ENCODE measurements around the gene MYO5B.
A peak's percentile ranks its signal among the peaks of the same experiment; 100 is the strongest.
"Not testable (repeated sequence)": the region's sequence is repeated elsewhere in the genome, so short reads cannot be mapped to it uniquely, and the experiment has no call there.

Gene MYO5B

DNA sequence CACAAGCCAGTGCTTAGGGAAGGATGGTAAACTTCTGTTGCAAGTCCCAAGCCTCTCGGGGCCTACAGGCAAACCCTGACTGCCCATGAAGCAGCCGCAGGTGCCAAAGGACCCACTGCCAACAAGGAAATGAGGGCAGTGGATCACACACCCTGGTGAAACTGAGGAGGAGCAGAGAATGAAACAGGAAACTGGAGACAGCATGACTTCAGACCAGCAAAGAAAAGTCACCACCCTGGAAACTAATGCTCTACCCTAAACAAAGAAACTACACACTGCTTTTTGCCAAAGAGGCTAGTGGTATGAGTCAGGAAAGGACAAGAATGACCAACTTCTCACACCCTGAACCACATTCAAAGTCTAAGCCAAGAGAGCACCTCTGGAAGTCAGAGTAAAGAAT, 97.2 kb downstream of the MYO5B start:
- no peaks in the 10 kb centered on the region for H3K36me3 ChIP-seq
- no peak overlapping the region for H3K4me3 ChIP-seq (ENCODE audit: low read depth, low read length)
- no peak overlapping the region for H3K27ac ChIP-seq
- no peak for DNase-seq
- H3K9me3 ChIP-seq (ENCODE audit: severe bottlenecking) = no peaks in the 10 kb centered on the region
- TF ChIP-seq CTCF (IDR thresholded peaks at IDR 0.05; ENCODE audit: low read depth, low read length) = no peak
- H3K27me3 ChIP-seq (ENCODE audit: insufficient read depth, low read depth, severe bottlenecking) = no peaks in the 10 kb centered on the region

GRCh38 chr18:50096766-50097435, 98.0 kb downstream of the MYO5B start:
- DNase-seq = no peak
- H3K27me3 ChIP-seq (ENCODE audit: insufficient read depth, low read depth, severe bottlenecking) = no peaks in the 10 kb centered on the region
- H3K4me3 ChIP-seq (ENCODE audit: low read depth, low read length) = no peak overlapping the region
- no peak overlapping the region for H3K27ac ChIP-seq
- H3K9me3 ChIP-seq (ENCODE audit: severe bottlenecking) = no peaks in the 10 kb centered on the region
- TF ChIP-seq CTCF (IDR thresholded peaks at IDR 0.05; ENCODE audit: low read depth, low read length) = no peak
- H3K36me3 ChIP-seq = no peaks in the 10 kb centered on the region

DNA sequence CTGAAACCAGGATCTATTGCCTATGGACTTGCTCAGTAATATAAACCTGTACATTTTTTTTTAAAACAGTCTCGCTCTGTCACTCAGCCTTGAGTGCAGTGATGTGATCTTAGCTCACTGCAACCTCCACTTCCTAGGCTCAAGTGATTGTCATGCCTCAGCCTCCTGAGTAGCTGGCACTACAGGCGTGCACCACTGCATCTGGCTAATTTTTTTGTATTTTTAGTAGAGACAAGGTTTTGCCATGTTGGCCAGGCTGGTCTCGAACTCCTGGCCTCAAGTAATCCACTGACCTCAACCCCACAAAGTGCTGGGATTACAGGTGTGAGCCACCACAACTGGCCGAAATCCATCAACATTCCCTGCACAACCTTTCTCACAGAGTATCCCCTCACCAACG, 100.2 kb downstream of the MYO5B start:
- H3K27ac ChIP-seq; H3K27me3 ChIP-seq (ENCODE audit: insufficient read depth, low read depth, severe bottlenecking); H3K9me3 ChIP-seq (ENCODE audit: severe bottlenecking); DNase-seq; H3K36me3 ChIP-seq; H3K4me3 ChIP-seq (ENCODE audit: low read depth, low read length): not testable (repeated sequence)

DNA sequence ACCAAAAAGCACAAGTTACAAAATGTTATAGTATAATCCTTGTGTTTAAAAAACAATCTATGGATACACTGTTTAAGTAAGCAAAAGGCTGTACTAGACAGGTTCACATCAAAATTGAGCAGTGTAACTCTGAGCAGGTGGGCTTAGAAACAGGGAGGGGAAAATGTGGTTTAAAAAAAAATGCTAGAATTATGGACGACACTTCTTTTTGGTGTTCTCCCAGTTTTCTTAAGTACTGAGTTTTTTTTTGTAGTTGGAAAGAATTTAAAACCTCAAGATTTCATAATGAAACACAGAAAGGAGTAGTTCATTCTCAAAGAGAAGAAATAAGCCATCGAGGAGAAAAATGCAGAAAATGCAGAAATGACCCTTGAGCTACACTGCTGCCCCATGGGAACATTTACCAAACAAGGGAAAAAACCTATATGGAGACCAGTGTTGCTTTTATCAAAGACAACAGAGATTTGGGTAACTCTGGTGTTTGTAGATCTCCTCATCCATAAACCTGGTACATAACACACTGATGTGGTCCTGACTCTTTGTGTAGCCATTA, 100.7 kb downstream of the MYO5B start:
- no peak overlapping the region for H3K27ac ChIP-seq
- no peaks in the 10 kb centered on the region for H3K36me3 ChIP-seq
- no peaks in the 10 kb centered on the region for H3K27me3 ChIP-seq (ENCODE audit: insufficient read depth, low read depth, severe bottlenecking)
- DNase-seq = no peak
- no peak for TF ChIP-seq CTCF (IDR thresholded peaks at IDR 0.05; ENCODE audit: low read depth, low read length)
- H3K9me3 ChIP-seq (ENCODE audit: severe bottlenecking) = no peaks in the 10 kb centered on the region
- no peak overlapping the region for H3K4me3 ChIP-seq (ENCODE audit: low read depth, low read length)

DNA sequence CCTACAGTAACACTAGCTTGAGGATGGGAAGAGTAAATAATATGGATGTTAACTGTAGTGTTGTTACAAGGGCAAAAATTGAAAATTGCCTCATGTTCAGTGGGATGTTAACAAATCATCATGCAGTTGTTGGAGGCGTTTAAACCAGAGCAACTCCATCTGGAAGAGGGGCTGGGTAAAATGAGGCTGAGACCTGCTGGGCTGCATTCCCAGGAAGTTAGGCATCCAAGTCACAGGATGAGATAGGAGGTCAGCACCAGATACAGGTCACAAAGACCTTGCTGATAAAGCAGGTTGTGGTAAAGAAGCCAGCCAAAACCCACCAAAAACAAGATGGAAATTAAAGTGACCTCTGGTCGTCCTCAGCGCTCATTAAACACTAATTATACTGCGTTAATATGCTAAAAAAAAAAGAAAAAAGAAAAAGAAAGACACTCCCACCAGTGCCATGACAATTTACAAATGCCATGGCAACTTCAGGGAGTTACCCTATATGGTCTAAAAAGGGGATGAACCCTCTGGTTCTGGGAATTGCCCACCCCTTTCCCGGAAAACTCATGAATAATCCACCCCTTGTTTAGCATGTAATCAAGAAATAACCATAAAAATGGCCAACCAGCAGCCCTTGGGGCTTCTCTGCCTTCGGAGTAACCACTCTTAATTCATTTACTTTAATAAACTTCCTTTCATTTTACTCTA, 101.4 kb downstream of the MYO5B start:
- H3K4me3 ChIP-seq (ENCODE audit: low read depth, low read length) = no peak overlapping the region
- no peaks in the 10 kb centered on the region for H3K27me3 ChIP-seq (ENCODE audit: insufficient read depth, low read depth, severe bottlenecking)
- H3K27ac ChIP-seq = no peak overlapping the region
- H3K36me3 ChIP-seq = no peaks in the 10 kb centered on the region
- H3K9me3 ChIP-seq (ENCODE audit: severe bottlenecking) = no peaks in the 10 kb centered on the region
- DNase-seq = no peak
- no peak for TF ChIP-seq CTCF (IDR thresholded peaks at IDR 0.05; ENCODE audit: low read depth, low read length)

GRCh38 chr18:50092245-50092805, 102.6 kb downstream of the MYO5B start:
- peak; percentile 38 for DNase-seq
- no peak overlapping the region for H3K4me3 ChIP-seq (ENCODE audit: low read depth, low read length)

More at GRCh38 chr18:50092245-50092805, 102.6 kb downstream of the MYO5B start:
- no peaks in the 10 kb centered on the region for H3K36me3 ChIP-seq
- TF ChIP-seq CTCF (IDR thresholded peaks at IDR 0.05; ENCODE audit: low read depth, low read length) = no peak
- no peaks in the 10 kb centered on the region for H3K27me3 ChIP-seq (ENCODE audit: insufficient read depth, low read depth, severe bottlenecking)
- no peaks in the 10 kb centered on the region for H3K9me3 ChIP-seq (ENCODE audit: severe bottlenecking)
- peak overlapping the region; percentile 40 for H3K27ac ChIP-seq
